ENCODE data around the gene LRRC41.

LRRC41 gene

DNA sequence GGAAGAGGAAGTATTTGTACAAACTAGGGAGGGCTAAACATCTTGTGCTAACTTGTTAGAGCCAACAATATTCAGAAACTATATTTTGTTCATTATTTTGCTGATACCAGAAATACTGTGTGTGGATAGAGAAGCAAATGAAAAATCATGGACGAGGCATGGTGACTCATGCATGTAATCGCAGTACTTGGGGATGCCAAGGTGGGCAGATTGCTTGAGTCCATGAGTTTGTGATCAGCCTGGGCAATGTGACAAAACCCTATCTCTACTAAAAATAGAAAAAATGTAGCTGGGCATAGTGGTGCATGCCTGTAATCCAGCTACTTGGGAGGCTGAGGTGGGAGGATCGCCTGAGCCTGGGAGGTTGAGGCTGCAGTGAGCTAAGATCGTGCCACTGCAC lies 13.4 kb downstream of the LRRC41 start:
- in situ Hi-C loops (cut with HindIII; ENCODE audit: low sequenced_read_pairs): no loop called here
- H3K4me3 ChIP-seq (ENCODE audit: low read depth, low read length): no peak overlapping the region
- TF ChIP-seq, protein P1, sequence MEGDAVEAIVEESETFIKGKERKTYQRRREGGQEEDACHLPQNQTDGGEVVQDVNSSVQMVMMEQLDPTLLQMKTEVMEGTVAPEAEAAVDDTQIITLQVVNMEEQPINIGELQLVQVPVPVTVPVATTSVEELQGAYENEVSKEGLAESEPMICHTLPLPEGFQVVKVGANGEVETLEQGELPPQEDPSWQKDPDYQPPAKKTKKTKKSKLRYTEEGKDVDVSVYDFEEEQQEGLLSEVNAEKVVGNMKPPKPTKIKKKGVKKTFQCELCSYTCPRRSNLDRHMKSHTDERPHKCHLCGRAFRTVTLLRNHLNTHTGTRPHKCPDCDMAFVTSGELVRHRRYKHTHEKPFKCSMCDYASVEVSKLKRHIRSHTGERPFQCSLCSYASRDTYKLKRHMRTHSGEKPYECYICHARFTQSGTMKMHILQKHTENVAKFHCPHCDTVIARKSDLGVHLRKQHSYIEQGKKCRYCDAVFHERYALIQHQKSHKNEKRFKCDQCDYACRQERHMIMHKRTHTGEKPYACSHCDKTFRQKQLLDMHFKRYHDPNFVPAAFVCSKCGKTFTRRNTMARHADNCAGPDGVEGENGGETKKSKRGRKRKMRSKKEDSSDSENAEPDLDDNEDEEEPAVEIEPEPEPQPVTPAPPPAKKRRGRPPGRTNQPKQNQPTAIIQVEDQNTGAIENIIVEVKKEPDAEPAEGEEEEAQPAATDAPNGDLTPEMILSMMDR (IDR thresholded peaks at IDR 0.05; ENCODE audit: low read depth, low read length, missing control alignments): no peak
- DNase-seq (ENCODE audit: low read depth): no peak

DNA sequence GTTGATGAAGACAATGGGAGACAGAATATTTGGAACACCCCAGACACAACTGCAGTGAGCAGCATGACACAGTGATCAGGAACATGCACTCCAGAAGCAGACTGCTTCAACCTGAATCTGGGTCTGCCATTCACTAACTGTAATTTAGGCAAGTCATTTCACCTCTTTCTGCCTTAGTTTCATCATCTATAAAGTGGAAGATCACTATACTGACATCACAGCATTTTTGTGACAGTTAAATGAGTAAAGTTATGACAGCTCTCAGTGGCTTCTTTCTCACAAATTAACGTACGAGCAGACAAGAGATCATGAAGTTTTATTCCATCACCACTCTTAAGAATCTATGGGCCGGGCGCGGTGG lies 14.3 kb downstream of the LRRC41 start:
- TF ChIP-seq, protein P1 (IDR thresholded peaks at IDR 0.05; ENCODE audit: low read depth, low read length, missing control alignments): no peak
- in situ Hi-C loops (cut with HindIII; ENCODE audit: low sequenced_read_pairs): no loop called here

GRCh38 chr1:46288485-46289133 lies 14.8 kb downstream of the LRRC41 start:
- in situ Hi-C loops (cut with HindIII; ENCODE audit: low sequenced_read_pairs): no loop called here
- no peak for DNase-seq (ENCODE audit: low read depth)

More for the DNA sequence above, 14.3 kb downstream of the LRRC41 start:
- no peak for DNase-seq (ENCODE audit: low read depth)
- H3K4me3 ChIP-seq (ENCODE audit: low read depth, low read length): no peak overlapping the region

GRCh38 chr1:46285730-46286477 lies 17.5 kb downstream of the LRRC41 start:
- TF ChIP-seq, protein P1 (IDR thresholded peaks at IDR 0.05; ENCODE audit: low read depth, low read length, missing control alignments): no peak
- DNase-seq (ENCODE audit: low read depth): no peak
- in situ Hi-C loops (cut with HindIII; ENCODE audit: low sequenced_read_pairs): no loop called here
- no peak overlapping the region for H3K4me3 ChIP-seq (ENCODE audit: low read depth, low read length)

More at GRCh38 chr1:46288485-46289133, 14.8 kb downstream of the LRRC41 start:
- TF ChIP-seq, protein P1 (IDR thresholded peaks at IDR 0.05; ENCODE audit: low read depth, low read length, missing control alignments): no peak
- no peak overlapping the region for H3K4me3 ChIP-seq (ENCODE audit: low read depth, low read length)

DNA sequence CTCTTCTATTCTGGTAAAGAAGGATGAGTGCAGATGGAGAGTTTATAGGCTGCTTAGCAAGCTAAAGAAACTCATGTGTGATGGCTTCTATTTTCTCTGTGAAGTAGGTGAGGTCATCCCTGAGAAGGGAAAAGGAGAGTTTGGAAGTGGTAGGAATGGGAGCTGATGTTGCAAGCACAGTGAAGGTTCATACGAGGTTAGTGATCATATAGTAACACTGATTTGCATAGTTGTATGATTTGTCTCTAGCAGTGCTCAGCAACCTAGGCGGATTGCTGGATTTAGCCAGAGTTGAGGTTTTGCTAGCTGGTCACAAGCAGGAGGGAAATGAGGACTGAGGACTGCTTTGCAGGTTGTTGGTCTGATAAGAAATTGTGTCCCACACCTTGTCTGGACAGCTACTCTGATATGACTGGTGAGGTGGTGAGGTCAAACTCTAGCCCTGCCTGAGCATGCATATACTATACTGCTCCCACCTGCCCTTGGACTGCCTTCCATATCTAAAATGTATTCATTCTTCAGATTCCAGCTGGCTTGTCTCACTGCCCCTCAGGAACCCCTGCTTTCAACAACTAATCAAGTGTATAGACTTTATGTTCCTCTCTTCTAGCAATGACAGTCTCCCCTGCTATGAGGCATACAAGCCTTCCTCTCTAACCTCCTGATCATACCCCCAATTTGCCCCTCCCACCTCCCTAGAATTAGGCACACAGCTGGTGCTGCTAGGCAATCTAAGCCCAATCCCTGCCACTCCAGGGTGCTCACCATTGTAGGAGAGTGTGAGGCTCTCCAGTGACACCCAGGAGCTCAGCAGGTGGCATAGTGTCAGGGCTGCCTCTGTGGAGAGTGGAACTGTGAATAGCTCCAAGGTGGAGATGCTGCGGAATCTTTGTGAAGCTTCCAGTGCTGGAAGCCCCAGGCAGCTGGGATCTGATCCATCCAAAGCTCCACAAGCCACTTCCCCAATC lies 18.5 kb downstream of the LRRC41 start:
- H3K4me3 ChIP-seq (ENCODE audit: low read depth, low read length): no peak overlapping the region
- TF ChIP-seq, protein P1 (IDR thresholded peaks at IDR 0.05; ENCODE audit: low read depth, low read length, missing control alignments): no peak
- in situ Hi-C loops (cut with HindIII; ENCODE audit: low sequenced_read_pairs): no loop called here

GRCh38 chr1:46284058-46284457 lies 19.4 kb downstream of the LRRC41 start:
- no peak overlapping the region for H3K4me3 ChIP-seq (ENCODE audit: low read depth, low read length)
- DNase-seq (ENCODE audit: low read depth): no peak
- in situ Hi-C loops (cut with HindIII; ENCODE audit: low sequenced_read_pairs): no loop called here
- TF ChIP-seq, protein P1 (IDR thresholded peaks at IDR 0.05; ENCODE audit: low read depth, low read length, missing control alignments): no peak

More for the DNA sequence above, 18.5 kb downstream of the LRRC41 start:
- no peak for DNase-seq (ENCODE audit: low read depth)

All from astrocyte of the cerebellum (primary cell).